Cardiac muscle cell (in vitro differentiated cells and primary cell): Measurements from ENCODE around the gene MAD1L1. TPM values are rescaled to one million over a fixed set of nuclear protein-coding genes. Genes with fewer than 3 reads are reported as not detected.

ENCODE experiments used
- DNase-seq, 2 donors: peaks; one replicate each; pipeline versions ENCODE4 v3.0.0 to v3.0.0-alpha.2; 2010 to 2017; ENCODE audit warnings: low read depth in 1 of 2, low spot score in 1 of 2
- H3K27ac ChIP-seq: fragments of 200-600 bp; sonication (generic); 2 replicates; pipeline ENCODE4 v1.5.1; 2016
- H3K27me3 ChIP-seq: fragments of 200-600 bp; sonication (generic); 2 replicates; pipeline ENCODE4 v1.6.0; 2016; ENCODE audit warnings: control low read depth
- H3K36me3 ChIP-seq: fragments of 200-600 bp; sonication (generic); 2 replicates; pipeline ENCODE4 v1.5.1; 2016; ENCODE audit warnings: control low read depth
- H3K4me1 ChIP-seq: fragments of 200-600 bp; sonication (generic); 2 replicates; pipeline ENCODE4 v1.8.1; 2017; ENCODE audit warnings: low read depth, mild to moderate bottlenecking, mixed run types
- H3K4me3 ChIP-seq: fragments of 200-600 bp; sonication (generic); 2 replicates; pipeline ENCODE4 v1.5.1; 2016; ENCODE audit warnings: mild to moderate bottlenecking
- H3K9me3 ChIP-seq: fragments of 200-600 bp; sonication (generic); 2 replicates; pipeline ENCODE4 v1.5.1; 2017; ENCODE audit warnings: low read depth, mild to moderate bottlenecking, control low read depth
- CTCF ChIP-seq: IDR thresholded peaks from 2 replicates; pipeline ENCODE4 v1.5.1; 2012; ENCODE audit warnings: low read depth, mild to moderate bottlenecking, low read length
- polyA plus RNA-seq: library from polyadenylated mRNA; unstranded; fragments of >200 nt; fragmentation: Nextera tagmentation; extraction: Ambion mirVana; gene quantifications from 2 replicates; pipeline ENCODE4 v1.2.1, GENCODE V29; 2016
- total RNA-seq: library from RNA; depleted of rRNA; stranded (reverse); fragments of >200 nt; gene quantifications from 2 replicates; pipeline ENCODE4 v1.2.3, GENCODE V29; 2016

Gene MAD1L1
- total and polyA plus RNA-seq, 2 experiments from 2014 or later: 38.3 to 56.2 TPM

- H3K4me3 ChIP-seq: no peak overlapping the region
- DNase-seq: no peak
- no peaks in the 10 kb centered on the region for H3K9me3 ChIP-seq
- no peak overlapping the region for H3K27ac ChIP-seq
- no peaks in the 10 kb centered on the region for H3K27me3 ChIP-seq
- H3K36me3 ChIP-seq: no peaks in the 10 kb centered on the region
- no peak for TF ChIP-seq CTCF
- peaks cover 7% of the 10 kb centered on the region for H3K4me1 ChIP-seq
Observed at GRCh38 chr7:1898628-1899185, 334.0 kb downstream of the MAD1L1 start.

GRCh38 chr7:1897861-1898627 lies 334.7 kb downstream of the MAD1L1 start:
- H3K36me3 ChIP-seq: no peaks in the 10 kb centered on the region
- no peak for TF ChIP-seq CTCF
- H3K9me3 ChIP-seq: no peaks in the 10 kb centered on the region
- peaks cover 7% of the 10 kb centered on the region for H3K4me1 ChIP-seq
- H3K27me3 ChIP-seq: no peaks in the 10 kb centered on the region
- H3K27ac ChIP-seq: no peak overlapping the region
- no peak for DNase-seq
- H3K4me3 ChIP-seq: no peak overlapping the region

GRCh38 chr7:1897076-1897860 lies 335.5 kb downstream of the MAD1L1 start:
- TF ChIP-seq CTCF: no peak
- no peak for DNase-seq
- Histone ChIP-seq H3K9me3 (no peaks in the 10 kb centered on the region), H3K4me3 (no peak overlapping the region), H3K27me3 (no peaks in the 10 kb centered on the region), H3K27ac (no peak overlapping the region), H3K36me3 (no peaks in the 10 kb centered on the region), H3K4me1 (peaks cover 6% of the 10 kb centered on the region)

GRCh38 chr7:1895664-1896515 lies 336.9 kb downstream of the MAD1L1 start:
- Histone ChIP-seq H3K4me3 (no peak overlapping the region), H3K4me1 (no peaks in the 10 kb centered on the region), H3K36me3 (no peaks in the 10 kb centered on the region), H3K9me3 (no peaks in the 10 kb centered on the region), H3K27ac (no peak overlapping the region), H3K27me3 (no peaks in the 10 kb centered on the region)
- DNase-seq: no peak
- TF ChIP-seq CTCF: no peak
